Measurements from ENCODE around the gene PMPCA.

- TF ChIP-seq EP300 (IDR thresholded peaks at IDR 0.05; ENCODE audit: borderline replicate concordance in 1 of 2, low read depth in 1 of 2, low read length in 1 of 2) = no peak; a peak in 1 of 4 replicates
- TF ChIP-seq, protein P1, sequence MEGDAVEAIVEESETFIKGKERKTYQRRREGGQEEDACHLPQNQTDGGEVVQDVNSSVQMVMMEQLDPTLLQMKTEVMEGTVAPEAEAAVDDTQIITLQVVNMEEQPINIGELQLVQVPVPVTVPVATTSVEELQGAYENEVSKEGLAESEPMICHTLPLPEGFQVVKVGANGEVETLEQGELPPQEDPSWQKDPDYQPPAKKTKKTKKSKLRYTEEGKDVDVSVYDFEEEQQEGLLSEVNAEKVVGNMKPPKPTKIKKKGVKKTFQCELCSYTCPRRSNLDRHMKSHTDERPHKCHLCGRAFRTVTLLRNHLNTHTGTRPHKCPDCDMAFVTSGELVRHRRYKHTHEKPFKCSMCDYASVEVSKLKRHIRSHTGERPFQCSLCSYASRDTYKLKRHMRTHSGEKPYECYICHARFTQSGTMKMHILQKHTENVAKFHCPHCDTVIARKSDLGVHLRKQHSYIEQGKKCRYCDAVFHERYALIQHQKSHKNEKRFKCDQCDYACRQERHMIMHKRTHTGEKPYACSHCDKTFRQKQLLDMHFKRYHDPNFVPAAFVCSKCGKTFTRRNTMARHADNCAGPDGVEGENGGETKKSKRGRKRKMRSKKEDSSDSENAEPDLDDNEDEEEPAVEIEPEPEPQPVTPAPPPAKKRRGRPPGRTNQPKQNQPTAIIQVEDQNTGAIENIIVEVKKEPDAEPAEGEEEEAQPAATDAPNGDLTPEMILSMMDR (IDR thresholded peaks at IDR 0.05) = peak; percentile 21; the same call in 1 of the 2 replicates
- no peak for TF ChIP-seq RFX5 (IDR thresholded peaks at IDR 0.05; ENCODE audit: low read length)
- TF ChIP-seq, protein P2, sequence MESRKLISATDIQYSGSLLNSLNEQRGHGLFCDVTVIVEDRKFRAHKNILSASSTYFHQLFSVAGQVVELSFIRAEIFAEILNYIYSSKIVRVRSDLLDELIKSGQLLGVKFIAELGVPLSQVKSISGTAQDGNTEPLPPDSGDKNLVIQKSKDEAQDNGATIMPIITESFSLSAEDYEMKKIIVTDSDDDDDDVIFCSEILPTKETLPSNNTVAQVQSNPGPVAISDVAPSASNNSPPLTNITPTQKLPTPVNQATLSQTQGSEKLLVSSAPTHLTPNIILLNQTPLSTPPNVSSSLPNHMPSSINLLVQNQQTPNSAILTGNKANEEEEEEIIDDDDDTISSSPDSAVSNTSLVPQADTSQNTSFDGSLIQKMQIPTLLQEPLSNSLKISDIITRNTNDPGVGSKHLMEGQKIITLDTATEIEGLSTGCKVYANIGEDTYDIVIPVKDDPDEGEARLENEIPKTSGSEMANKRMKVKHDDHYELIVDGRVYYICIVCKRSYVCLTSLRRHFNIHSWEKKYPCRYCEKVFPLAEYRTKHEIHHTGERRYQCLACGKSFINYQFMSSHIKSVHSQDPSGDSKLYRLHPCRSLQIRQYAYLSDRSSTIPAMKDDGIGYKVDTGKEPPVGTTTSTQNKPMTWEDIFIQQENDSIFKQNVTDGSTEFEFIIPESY (IDR thresholded peaks at IDR 0.05; ENCODE audit: borderline replicate concordance, low read depth) = no peak
- 0 out of 2 replicates have a peak, but pooled peaks have one; percentile 9 for TF ChIP-seq MAX (IDR thresholded peaks at IDR 0.05; ENCODE audit: low read depth)
- no peak for TF ChIP-seq GABPA (IDR thresholded peaks at IDR 0.05; ENCODE audit: low read depth)
- TF ChIP-seq TEAD4 (IDR thresholded peaks at IDR 0.05; ENCODE audit: borderline replicate concordance, insufficient read depth) = no peak
- TF ChIP-seq REST (IDR thresholded peaks at IDR 0.05; ENCODE audit: low read depth, low read length) = no peak
- no peak for TF ChIP-seq CHD2 (IDR thresholded peaks at IDR 0.05; ENCODE audit: low read length, partially characterized antibody)
- peak; percentile 59 for TF ChIP-seq RAD21 (IDR thresholded peaks at IDR 0.05; ENCODE audit: low read length)
- TF ChIP-seq POLR2AphosphoS5 (IDR thresholded peaks at IDR 0.05; ENCODE audit: low read depth, low read length) = no peak
- no peak for TF ChIP-seq JUND (IDR thresholded peaks at IDR 0.05)
These were observed 37.7 kb upstream of the PMPCA start for GRCh38 chr9:136372561-136373299.

Data from SK-N-SH (cell line).